DMS79 treated with DMSO at 0.1 percent for 48 hours (cell line): ENCODE results near the gene CDC14C.
A peak's percentile ranks its signal among the peaks of the same experiment; 100 is the strongest.
"Not testable (repeated sequence)": the region's sequence is repeated elsewhere in the genome, so short reads cannot be mapped to it uniquely, and the experiment has no call there.

Source experiments
- DNase-seq: peaks from one replicate; lab custom pipeline; 2025; lab: John Stamatoyannopoulos, UW

CDC14C gene

DNA sequence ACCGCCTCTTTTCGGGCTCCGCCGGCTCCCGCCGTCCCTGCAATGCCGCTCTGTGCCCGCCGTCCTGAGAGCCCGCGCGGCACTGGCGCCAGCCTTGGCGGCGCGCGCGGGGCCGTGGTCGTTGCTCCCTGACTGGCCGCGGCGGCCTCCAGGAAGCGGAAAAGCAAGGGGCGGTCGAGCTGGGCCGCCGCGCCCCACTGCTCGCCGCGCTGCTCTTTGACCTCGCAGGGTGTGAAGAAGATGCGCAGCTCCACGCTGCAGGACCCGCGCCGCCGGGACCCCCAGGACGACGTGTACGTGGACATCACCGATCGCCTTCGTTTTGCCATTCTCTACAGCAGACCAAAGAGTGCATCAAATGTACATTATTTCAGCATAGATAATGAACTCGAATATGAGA, at the start of gene CDC14C:
Gene CDC14C (plus strand): TSS at position 115 of the 400 bp plus-strand sequence. CDS start 126 bp downstream, at position 241.
- DNase-seq: no peak

DNA sequence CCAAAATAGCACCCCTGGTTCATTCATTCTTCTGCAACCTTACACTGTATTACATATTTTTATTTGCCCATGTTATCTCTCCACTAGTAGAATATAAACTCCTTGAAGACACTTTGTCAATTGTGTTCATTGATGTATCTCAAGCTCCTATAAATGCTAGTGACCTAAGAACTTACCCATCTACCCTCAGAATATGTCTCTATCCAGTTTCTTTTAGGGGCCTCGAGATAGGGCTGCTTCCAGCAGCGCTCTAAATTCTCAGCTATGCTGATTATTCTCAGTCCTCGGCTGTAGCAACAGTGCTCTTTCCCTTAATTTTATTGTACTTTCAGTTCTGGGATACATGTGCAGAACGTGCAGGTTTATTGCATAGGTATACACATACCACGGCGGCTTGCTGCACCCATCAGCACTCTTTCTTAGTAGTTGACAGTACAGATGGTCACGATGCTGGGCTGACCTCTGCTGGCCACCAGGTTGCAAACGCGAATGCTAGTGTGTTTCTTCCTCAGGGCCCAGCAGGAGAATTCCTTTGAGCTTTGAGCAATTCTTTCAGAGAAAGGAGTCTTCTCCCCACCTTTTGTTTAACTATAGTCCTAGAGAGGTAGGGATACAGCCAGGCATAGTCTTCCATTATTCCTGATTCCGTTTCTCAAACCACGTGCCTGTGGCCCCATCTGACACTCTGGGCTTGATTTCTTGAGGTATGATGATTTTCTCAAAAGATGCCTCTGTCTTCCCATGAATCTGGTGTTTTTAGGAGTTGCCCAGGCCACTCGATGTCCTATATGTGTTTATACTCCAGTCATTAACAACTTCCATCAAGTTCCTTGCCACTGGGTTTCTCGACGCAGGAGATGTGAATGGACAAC, 49.1 kb upstream of the CDC14C start:
- DNase-seq: no peak

DNA sequence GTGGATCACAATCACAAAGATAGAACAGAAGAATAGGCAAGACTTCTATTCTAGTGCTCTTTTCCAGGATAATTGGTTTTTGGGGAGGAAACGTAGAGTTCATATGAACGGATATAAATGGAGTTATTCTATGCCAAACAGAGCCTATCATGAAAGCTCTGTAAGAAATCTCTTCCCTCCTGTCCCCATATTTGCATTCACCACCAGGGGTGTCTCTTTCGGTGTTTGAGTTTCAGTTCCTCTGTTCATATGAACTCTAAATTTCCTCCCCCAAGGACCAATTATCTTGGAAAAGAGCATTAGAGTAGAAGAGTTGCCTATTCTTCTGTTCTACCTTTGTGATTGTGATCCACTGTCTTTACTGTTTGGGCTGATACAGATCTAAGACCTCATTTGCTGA, 48.3 kb upstream of the CDC14C start:
- no peak for DNase-seq

DNA sequence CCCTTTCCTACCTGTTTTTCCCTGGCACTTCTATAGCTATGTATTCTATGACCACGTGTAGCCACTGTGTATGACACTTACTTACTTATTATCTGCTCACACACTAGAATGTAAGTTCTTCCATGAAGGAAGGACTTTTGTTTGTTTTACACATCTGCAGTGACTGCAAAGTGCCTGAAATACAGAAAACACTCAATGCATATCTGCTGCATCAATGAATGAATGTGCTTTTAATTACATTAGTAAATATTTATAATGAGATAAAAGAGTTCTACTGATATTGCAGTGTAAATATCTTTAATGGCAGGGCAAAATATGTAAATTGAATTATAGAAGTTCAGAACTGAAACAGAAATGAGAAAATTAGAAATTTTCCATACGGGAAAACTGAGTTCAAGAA, 43.5 kb upstream of the CDC14C start:
- no peak for DNase-seq

DNA sequence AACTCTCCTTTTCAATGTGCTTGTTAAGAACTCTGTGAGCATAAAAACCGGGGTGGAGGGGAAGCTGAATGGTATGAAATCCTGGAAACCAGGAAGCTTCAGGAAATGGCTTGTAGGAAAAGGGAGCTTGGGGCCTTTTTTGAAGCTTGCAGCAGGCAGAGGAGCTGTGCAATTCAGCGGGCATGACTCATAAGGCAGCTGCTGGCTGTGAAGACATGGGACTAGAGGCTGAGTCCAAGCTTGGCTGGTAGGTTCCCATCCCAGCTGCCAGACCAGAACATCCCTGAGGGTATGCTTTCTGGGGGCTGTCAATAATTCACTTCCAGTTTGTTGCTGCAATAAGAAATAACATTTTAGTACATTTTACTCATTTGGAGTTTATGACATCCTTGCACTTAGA, 36.8 kb upstream of the CDC14C start:
- DNase-seq: no peak

DNA sequence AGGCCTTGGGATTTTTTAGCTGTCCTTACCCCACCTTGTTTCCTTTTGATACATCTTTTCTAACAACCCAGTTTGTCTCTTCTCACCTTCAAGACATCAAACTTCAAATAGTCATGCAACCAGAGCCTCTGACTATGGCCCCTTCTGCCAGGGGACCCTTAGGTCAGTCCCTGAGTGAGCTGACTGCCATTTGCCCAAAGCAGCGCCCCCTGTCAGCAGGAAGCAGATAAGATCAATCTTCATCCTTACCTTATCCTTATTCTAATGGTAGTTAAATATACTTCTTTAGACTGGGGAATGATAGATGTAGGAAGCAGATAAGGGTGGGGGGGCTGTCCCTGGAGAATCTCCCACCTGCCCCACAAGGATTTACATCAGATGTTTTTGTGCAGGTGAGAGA, 29.8 kb upstream of the CDC14C start:
- no peak for DNase-seq

DNA sequence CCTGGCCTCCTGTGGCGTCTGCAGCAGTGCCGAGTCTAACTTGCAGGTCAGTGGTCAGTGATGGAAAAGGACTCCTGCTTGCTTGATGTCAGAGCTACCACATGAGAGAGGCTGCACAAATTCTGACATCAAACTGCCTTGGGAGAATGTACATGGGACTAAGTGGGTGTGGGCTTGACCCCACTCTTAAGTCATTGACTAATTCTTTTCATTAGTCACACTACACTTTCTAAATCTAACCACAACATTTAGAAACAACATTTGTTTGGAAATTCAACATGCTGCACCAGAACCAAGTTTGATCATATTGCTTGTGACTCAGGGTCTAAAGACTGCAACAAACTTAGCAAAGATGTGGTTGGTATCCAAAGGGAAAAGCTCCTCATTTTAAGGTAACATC, 24.4 kb upstream of the CDC14C start:
- DNase-seq: no peak

DNA sequence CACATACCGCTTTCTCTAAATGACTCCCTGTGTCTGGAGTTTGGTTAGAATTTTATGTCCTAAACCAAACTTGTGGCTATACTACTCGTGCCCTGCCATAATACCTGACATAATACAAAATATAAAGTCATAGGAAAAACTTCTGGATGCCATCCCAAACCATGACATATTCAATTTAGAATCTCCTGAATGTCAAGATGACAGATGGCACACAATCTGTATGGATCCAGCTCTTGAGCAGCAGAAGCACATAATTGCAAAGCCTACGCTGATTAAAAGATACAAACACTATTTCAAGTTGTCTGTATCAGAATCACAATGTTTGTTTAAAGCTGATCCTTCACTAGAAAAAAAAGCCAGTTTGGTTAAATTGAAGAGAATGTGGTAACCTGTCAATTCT, 22.4 kb upstream of the CDC14C start:
- DNase-seq: no peak

DNA sequence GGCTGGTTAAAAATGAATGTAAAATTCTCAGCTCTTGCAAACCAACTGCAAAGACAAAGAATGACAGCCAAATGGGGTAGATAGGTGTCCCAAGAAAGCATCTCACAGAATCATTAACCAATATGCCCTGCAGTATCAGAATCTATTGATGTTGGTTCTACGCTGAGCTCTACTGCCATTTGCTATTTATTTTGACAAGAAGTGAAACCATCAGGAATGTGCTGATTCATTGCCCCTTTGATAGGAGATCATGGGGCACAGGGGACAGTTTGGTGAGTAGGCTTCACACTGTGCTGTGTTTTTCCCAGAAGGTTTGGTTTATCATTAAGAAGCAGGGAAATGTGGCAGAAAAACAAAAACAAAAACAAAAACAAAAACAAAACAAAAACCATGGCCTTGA, 19.4 kb upstream of the CDC14C start:
- no peak for DNase-seq

DNA sequence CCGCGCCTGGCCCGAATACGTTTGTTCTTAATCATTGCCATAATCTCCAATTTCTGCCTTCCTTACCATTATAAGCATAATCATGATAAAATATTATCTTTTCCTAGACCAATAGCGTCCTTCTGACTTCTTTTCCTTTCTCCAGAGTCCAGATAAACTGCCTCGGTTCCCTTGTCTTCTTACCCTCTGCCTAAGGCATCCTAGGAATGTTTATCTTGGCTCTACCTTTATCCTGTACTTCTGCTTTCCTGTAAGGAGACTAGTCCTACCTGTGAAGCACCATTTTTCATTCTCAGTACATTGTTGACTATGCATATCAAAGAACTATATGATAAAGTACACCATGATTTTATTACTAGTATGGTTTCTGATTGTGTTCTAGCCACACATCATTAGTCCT, 18.7 kb upstream of the CDC14C start:
- not testable (repeated sequence) for DNase-seq

DNA sequence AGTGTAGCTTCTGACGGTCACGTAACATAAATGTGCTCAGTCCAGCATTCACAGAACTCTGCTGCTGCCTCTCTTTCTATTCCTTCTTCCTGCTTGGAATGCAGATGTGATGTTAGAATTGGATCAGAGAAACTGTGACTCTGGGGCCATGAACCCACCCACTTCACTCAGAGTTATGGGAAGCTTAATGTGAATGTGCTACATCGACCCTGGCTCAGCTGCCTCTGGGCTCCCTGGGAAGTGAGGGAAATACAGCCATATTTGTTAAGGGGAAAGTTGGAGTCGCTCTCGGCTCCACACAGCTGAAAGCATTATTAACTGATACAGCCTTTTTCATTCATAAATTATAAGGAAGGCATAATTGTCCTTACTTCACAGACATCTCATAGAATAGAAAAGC, 14.5 kb upstream of the CDC14C start:
- not testable (repeated sequence) for DNase-seq

DNA sequence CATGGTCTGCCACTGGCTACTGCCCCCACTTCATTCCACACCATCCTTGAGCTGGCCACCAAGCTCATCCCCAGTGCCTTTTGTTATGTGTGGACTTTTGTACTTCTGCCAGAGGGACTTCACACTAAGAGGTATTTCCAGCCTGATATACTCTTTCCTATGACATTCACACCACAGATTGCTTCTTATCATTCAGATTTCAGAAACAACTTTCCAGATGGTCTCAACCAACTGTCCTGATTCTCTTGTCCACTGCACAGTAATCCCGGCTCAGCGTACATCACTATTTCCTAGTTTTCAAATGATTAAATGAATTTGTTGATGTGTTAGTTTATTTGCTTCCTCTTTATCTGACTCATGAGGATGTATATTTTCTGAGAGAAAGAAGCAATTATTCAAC, 7.1 kb downstream of the CDC14C start:
- no peak for DNase-seq

DNA sequence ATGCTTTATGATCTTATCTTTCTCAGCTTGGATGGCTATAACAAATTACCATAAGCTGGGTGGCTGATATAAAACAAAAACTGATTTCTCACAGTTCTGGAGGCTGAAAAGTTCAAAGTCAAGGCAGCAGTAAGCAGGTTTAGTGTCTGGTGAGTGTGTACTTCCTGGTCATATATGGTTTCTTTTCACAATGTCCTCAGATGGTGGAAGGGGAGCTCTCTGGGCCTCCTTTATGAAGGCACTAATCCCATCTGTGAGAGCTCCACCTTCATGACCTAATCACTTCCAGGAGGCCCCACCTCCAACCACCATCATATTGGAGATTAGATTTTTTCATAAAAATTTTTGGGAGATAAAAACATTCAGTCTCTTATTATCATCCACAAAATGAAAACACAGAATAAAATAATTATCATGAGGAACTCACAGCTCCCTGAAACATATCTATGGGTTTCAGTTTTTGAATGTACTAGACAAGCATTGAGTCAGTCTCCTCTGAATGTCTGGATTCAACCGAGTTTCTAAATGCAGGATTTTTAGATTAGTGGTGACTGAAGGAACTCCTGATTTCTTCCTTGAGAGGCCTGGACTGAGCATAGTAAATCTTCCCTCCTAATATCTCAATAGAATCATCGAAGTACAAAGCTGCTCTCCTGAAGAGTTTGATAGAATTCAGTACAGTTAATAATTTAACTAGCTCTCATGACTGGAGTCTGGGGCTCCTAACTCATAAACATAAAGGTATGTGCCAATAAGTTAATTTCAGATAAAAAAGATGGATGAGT, 8.0 kb downstream of the CDC14C start:
- no peak for DNase-seq

DNA sequence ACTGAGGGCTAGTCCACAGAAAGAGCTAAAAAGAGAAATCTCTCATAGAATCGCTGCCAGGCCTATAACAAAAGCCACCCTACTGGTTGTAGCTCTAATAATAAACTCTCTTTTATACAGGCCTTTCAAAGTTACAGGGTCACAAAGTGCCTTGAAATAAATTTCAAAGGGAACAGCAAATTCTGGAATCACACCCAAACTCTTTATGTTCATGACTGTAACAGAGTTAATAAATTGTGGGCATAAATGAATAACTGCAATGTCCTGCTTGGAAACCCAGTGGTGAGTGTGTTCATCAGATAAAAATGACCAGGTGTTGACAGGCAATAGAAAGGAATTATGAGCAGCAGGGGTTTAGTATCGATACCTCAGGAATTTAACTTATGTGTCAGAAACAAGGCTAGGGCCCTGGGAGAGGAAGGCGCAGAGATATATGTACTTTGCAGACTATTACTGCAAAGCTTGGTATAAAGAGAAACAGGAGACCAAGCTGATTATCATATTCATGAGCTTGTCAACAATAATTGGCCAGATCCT, 9.3 kb downstream of the CDC14C start:
- DNase-seq: no peak

DNA sequence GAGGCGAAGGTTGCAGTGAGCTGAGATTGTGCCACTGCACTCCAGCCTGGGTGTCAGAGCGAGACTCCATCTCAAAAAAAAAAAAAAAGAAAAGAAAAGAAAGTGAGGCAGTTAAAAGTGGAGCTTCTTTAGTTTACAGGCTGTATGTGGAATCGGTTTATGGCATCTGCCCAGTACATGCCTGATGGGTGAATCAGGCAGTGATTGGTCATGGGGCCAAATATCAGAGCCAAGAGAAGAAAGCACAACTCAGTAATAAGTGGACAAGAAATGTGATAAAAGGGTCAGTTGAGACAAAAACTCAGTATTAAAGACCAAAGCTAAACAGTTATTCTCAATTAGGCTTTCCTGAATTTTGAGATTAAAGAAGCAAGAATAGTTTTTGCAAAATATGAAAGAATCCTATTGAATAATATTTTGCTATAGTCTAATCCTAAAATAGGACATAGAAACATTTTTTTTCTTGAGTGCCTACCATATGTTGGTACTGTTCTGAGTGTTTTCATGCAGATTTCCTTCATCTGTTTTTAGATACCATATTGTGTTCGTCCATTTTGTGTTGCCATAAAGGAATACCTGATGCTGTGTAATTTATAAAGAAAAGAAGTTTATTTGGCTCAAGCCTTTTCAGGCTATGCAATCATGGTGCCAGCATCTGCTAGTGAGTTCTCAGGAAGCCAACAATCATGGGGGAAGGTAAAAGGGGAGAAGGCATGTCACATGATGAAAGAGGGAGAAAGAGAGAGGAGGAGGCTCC, 14.4 kb downstream of the CDC14C start:
- no peak for DNase-seq

DNA sequence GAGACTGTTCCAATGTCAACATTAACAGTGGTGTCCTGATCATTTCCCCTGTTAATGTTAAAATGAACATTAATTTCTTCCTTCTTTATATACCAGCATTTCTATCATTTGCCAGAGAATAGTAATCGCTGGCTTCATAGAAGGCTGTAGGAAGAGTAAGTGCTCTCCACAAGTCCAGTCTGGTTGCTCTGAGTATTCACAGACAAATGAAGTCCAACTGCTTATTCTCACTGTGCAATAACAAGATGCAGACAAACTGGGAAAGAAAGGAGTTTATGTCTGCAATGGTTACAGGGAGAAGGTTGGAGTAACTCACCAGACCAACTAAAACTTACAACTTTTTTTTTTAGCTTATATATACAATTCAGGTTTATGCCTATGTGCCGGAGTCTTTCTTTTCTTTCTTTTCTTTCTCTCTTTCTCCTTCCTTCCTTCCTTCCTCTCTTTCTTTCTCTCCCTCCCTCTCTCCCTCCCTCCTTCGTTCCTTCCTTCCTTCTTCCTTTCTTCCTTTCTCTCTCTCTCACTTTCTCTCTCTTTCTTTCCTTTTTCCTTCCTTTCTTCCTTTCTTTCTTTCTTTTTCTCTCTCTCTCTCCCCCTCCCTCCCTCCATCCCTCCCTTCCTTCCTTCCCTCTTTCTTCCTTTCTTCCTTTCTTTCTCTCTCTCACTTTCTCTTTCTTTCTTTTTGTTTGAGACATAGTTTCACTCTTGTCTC, 19.1 kb downstream of the CDC14C start:
- no peak for DNase-seq

DNA sequence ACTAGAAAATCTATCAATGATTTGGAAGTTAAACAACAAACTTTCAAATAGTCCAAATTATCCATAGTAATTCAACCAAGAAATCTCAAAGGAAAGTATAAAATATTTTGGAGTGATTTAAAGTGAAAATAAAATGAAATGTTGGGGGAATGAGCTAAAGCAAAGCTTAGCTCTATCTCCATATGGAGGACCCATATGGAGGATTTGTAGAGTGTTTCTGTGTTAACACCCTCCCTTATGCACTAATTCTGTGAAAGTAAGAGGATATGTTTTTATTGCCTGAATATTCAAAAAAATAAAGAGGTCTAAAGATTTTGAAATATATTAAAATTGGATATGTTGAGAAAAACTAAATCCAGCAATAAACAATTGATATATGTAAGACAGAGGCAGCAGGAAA, 31.6 kb downstream of the CDC14C start:
- DNase-seq: no peak

DNA sequence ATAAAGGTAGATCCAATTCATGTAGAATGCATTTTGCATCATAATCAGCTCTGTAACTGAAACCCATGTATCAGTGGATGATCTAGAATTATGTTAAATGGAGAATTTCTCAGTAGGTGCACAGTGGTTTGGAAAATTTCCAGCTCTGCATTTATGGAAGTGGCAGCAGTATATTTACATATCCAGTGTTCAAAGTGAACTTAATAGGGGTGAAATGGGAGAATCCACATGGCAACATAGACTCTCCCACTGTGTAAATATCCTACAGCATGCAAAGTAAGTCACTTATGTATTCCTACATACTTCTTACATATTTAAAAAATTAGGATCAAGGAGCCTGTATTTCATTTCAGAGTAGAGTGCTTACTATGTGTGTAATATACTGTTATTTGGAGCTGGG, 35.3 kb downstream of the CDC14C start:
- DNase-seq: peak; percentile 14

DNA sequence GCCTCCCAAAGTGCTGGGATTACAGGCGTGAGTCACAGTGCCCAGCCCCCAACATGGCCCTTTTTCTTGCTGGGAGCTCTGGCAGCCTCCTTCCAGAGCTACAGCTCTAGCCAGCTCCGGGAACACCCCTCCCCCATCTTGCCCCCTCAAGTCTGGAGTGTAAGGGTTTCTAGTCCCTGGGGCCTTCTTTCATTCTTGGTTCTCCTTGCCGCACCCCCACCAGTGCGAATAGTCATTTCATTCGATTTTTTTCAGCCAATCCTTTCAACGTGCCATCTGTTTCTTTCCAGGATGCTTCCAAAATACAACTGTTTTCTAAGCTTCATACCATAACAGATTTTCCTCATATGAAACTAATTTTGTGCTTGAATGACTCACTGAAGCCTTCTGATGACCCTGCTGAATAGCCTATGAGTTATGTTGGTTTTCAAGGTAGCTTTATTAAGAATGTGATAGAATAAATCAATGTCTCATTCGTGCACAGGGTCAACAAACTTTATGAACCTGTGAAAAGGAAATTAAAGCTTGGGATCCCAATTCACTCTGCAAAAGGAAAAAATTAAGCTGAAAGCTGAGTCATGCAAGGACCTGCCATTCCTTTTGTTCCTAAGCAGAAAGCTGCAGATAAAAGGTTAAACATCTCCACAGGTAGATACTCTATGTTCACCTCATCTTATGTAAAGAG, 38.6 kb downstream of the CDC14C start:
- no peak for DNase-seq

DNA sequence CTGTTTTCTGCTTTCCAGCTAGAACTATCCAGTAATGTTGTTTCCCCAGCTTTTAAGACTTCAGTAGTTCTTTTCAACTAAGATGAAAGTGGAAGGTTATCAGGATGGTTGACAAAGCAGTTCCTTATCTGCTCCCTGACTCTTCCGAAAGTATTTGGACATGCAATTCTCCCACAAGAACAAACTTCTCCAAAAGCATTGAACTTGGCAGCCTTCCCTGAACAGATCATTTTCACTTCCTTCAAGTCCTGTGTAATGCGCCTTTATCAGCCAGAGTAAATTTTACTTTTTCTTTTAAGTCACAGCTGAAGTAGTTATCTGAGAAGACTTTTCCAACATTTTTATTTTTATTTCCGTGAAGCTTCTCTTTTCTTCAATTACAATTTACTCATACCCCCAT, 39.7 kb downstream of the CDC14C start:
- peak; percentile 12 for DNase-seq

DNA sequence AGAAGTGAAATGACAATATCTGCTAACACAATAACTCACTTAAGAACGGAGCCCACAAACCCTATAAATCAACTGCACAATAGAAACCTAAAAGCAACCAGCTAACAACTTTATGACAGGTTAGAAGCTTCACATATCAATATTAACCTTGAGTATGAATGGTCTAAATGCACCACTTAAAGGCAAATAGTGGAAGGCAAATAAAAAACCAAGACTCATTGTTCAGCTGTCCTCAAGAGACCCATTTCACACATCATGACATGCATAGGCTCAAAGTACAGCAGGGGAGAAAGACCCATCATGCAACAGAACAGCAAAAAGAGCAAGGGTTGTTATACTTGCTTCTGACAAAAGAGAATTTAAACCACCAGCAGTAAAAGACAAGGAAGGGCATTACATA, 46.8 kb downstream of the CDC14C start:
- no peak for DNase-seq
